Fibroblast of skin of right quadriceps (primary cell): ENCODE results near the gene DNAH1.
"Not testable (repeated sequence)": the region's sequence is repeated elsewhere in the genome, so short reads cannot be mapped to it uniquely, and the experiment has no call there.

Source experiments
- DNase-seq: peaks from one replicate; pipeline ENCODE4 v3.0.0-alpha.2; 2013

DNAH1 gene

DNA sequence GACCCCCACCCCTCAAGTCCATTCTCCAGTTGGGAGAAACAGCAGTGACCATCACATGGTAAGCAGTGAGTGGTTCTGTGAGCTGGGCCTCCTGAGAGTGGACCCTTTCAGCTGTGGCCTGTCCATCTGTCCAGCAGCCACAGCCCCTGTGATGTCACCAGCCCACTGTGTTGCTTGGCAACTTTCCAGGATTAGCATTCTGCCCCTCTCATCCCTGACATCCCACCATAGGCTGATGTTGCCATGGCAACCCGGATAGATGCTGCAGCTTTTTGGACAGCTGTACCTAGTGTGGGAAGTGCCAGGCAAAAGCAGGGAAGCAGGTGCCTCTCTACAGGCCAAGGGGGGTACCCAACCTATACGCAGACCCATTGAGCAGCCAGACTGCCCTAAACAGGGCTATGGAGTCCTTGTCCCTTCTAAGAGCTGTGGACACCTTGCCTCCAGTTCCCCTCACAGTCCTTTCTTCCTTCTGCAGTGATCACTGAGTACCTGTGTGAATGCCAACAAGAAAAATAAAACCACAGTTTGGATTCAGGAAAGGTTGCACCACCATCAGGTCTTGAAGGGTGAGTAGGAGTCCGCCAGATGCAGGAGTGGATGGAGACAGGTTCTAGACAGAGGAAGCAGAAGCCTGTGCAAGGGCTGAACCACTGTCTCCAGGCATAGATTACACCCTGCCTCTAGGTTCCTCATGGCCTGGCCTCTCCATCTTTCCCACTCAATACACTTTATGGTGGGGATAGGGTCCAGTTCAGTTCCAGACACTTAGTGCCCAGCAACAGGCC is at the start of gene DNAH1:
DNAH1 (plus strand) TSS at position 343 of the 788 bp plus-strand sequence. CDS start 6,124 bp downstream, outside the sequence.
- no peak for DNase-seq

DNA sequence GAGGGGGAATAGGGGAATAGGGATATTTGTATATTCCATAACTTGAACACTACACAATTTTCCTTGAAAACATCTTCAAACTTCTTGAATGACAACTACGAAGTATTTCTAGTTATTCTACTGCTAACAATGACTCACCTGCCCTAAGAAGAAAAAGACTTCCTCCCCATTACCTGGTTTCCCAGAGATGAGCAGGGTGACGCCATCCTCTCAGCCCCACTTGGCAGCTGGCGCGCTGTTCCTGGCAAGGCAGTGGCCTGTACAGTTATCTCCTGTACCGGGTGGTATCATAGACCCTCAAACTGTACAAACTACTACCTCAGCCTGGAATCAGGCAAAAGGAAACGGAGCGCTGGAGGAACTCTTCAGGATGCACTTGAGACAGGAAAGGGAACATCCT is 48.1 kb upstream of the DNAH1 start:
- no peak for DNase-seq

DNA sequence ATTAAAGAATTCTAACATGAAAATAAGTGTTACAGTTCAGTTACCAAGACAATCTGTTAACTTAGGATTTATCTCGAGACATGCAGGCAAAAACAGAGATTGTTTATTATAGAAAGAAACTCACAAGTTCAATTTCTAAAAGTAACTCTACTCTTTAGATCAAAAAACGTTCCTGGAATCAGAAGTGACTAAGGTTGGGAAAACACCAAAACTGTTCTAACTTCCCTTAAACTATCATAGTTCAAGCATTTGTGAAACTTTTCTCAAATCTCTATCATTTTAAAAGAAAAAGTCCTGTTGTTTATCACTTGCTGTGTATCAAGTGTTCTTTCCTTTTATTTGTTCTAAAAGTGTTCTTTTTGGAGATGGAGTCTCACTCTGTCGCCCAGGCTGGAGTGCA is 46.3 kb upstream of the DNAH1 start:
- no peak for DNase-seq

DNA sequence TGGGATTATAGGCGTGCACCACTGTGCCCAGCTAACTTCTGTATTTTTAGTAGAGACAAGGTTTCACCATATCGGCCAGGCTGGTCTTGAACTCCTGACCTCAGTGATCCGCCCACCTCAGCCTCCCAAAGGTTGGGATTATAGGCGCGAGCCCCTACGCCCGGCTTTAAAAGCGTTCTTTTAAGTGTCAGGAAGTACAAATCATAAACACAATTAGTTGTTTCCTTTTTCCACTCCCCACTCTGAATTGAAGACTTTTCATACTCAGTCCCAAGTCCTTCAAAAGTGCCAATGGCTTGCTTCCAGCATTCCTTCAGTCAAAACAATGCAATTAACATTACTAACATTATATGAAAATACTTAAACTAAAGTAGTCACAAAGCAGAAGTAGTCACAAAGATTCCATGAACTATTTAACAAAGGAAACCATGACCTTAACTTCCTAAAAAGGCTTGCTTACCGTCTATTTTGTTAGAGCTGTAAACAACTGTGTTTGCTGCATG is 45.8 kb upstream of the DNAH1 start:
- DNase-seq: no peak

DNA sequence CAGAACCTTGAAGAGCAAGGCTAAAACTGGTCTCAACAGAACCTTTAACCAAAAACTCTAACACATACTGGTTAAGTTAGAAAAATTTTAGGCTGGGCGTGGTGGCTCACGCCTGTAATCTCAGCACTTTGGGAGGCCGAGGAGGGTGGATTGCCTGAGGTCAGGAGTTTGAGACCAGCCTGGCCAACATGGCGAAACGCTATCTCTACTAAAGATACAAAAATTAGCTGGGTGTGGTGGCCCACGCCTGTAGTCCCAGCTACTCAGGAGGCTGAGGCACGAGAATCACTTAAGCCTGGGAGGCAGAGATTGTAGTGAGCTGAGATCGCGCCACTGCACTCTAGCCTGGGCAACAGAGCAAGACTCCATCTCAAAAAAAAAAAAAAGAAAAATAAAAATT is 43.9 kb upstream of the DNAH1 start:
- not testable (repeated sequence) for DNase-seq

DNA sequence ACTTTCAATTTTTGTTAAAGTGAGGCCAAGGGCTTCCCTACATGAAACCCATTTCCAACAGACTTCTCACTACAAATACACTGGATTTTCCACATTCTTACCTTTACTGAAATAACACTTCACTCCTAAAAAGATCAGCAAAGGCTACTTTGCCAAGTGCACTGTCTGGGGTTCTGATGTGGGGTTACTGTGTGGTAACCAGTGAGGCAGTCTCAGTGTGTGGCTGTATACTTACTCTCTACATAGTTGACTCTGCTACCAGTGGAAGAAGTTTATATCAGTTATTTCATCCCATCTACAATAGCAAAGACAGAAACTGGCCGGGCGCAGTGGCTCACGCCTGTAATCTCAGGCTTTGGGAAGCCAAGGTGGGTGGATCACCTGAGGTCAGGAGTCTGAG is 43.3 kb upstream of the DNAH1 start:
- no peak for DNase-seq

DNA sequence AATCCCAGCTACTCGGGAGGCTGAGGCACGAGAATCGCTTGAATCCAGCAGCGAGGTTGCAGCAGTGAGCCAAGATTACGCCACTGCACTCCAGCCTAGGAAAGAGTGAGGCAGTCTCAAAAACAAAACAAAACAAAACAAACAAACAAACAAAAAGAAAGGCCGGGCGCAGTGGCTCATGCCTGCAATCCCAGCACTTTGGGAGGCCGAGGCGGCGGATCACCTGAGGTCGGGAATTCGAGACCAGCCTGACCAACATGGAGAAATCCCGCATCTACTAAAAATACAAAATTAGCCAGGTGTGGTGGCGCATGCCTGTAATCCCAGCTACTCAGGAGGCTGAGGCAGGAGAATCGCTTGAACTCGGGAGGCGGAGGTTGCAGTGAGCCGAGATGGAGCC is 41.3 kb upstream of the DNAH1 start:
- not testable (repeated sequence) for DNase-seq

DNA sequence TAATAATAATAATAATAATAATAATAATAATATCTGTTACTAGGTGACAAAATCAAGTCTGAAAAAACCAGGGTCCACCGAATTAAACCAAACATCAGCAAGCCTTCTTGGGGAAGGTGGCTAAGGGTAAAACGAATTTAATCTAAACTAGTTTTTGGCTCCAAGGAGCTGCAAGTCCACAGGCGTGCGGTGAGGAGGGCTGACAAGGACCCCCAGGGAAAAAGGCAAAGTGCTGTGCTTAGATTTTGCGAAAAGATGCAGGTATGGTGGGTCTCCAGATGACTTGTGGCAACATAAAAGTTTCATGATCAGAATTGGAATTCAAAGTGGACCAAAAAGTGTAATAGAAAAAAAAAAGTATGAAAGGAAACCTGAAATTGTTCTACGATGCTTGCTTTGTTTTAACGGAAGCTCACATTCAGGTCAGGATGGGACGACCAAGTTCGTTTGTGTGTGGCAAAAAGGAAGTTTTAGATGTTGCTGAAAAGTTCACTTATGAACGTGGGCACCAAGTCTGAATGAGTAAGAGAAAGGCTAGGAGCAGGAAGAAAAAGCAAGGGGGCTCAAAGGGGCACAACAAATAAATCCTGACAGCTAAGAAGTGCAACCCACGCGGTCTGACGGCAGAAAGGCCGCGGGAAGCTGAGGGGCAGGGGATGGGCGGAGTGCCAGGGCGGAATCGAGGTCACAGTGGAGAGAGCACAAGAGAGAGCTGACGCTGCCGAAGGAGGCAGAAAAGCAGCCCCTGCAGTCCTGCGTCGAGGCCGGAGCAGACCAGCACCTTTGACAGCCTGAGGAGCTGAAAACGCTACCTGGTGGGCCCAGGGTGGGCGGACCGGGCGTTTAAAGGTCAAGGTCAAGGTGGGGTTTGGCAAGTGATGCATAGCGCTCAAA is 38.8 kb upstream of the DNAH1 start:
- peak; percentile 36 for DNase-seq

DNA sequence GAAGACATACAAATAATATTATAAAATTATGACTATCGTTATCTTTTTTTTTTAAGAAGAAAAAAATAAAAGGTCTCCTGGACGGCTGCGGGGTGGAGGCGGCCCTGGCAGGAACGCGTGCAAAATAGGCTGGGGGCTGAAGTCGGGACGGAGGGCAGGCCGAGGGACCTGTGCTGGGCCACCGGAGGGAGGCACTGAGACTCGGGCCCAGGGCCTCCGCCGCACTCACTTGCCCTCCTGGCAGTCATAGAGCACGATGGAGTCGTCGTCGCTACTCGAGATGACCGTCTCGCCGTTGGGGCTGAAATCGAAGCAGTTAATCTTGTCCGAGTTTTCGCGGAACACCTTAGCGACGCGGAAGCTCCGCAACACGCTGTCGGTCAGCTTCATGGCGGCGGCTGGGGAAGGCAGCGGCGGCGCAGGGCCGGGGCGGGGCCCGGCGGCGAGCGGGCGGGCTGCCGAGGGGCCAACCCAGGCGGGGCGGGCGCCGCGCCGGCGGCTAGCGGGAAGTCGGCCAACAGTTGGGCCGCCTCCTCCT is 38.1 kb upstream of the DNAH1 start:
- no peak for DNase-seq

DNA sequence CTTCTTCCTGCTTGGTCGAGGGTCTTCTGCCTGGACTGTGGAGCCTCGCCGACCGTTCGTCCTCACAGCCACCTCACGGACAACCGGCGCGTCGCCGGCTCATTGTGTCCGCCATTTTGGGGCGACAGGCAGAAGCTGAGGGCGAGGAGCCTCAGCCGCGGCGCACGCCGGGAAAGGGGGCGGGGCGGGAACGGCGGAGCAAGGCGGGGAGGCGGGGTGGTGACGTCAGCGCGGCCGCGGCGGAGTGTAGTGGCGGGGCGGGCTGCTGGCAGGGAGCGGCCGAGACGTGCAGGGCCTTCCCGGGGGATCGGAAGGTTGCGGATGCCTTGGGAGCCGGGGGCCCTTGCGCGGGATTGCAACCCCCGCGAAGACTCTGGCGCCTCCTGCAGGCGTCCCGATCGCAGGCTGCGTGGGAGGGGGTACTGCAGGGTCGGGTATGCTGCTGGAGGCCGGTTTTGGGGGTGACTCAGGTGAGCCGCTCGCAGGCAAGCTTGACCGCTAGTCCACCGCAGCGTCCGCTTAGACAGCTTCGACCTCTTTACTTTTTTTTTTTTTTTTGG is 37.5 kb upstream of the DNAH1 start, which contains the start of gene WDR82:
WDR82 (minus strand) TSS at position 140 of the 560 bp plus-strand sequence. CDS start 288 bp downstream, outside the sequence.
- DNase-seq: peak; percentile 93

DNA sequence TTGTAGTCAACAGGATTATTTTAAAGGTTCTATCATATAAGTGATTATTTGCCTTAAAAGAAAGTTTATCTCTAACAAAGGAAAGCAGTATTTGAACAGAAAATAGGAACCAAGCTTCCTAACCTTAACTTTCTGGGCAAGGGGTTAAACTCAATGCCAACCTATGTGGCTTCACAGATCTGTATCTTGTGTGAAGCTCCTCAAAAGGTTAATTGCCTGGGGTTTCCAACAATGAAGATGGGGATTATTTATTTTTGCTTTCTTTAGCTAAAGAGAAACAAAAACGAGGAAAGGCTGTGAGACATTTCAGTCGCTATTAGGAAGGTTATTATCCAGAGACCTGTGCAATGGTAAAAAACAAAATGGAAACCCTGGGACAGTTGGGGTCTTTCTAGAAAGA is 36.5 kb upstream of the DNAH1 start:
- DNase-seq: no peak

DNA sequence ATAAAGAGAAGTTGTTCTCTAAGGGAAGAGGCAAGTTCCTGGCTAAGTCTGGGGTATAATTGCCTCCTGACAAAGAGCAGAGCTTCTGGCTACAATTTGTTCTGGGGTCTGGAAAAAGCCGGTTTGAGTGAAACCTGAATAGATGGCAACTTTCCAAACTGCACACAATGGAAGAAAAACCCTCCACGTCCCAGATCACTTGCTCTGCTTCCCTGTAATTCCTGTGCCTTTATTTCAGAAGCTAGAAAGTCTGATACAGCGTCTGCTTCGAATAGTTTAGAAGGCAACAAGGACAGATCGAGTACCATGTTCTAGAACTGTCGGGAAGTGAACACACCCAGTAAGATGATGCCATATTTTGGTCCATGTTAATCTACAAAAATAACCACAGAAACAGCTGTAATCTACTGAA is 36.1 kb upstream of the DNAH1 start:
- peak; percentile 32 for DNase-seq

DNA sequence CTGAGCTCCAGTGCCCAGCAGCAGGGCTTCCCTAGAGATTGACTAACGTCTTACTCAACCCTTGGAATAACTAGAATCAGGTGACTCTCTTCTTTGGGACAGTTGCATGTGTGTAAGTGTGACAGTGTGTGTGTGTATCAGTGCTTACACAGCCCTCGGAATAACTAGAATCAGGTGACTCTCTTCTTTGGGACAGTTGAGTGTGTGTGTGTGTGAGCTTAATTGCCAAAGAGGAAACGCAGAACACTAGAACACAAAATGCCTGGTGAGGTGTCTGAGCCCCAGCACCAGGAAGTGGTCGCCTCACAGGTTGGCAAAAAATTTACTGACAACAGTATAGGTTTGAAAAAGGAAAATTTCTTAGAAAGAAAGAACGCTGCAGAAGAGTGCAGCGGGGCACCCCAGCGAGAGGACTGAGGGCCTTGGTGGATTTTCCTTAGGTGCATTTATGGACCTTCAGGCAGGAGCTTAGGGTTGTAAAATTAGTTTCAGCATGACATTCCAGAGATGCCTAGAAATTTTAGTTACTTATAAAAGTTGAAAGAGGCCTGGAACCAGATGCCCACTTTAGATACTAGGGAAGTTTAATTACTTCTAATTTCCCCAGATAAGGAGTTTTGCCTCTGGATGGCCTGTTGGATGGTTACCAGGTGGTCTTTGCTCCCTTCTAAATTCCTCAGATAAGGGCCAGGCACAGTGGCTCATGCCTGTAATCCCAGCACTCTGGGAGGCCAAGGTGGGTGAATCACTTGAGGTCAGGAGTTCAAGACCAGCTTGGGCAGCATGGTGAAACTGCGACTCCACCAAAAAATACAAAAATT is 33.9 kb upstream of the DNAH1 start:
- DNase-seq: no peak

DNA sequence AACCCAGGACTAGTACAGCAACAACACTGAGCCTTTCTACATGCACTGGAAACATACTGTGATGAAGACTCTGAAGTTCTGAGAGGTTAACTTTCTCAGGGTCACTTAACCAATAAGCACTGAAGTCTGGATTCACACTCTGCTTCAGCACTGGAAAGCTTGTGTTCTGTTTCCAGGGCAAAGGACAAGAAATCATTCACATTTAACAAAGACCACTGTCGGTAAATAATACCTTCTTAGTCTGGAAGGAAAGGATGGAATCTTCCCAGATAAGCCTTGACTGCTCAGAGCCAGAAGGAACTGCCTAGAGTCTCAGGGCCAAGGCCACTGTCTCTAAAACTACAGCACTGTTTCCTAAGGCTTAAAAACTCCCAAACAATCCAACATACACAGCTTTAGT is 32.8 kb upstream of the DNAH1 start:
- no peak for DNase-seq

DNA sequence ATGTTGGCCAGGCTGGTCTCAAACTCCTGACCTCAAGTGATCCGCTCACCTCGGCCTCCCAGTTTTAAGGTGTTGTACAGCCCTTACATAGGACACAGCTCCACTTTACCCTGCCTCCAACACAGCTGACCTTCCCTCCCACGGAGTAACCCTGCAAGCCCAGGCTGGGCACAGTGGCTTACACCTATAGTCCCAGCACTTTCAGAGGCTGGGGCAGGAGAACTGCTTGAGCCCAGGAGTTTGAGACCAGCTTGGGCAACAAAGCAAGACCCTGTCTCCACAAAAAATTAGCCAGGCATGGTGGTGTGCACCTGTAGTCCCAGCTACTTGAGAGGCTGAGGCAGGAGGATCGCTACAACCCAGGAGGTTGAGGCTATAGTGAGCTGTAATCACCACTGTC is 32.1 kb upstream of the DNAH1 start:
- DNase-seq: not testable (repeated sequence)

DNA sequence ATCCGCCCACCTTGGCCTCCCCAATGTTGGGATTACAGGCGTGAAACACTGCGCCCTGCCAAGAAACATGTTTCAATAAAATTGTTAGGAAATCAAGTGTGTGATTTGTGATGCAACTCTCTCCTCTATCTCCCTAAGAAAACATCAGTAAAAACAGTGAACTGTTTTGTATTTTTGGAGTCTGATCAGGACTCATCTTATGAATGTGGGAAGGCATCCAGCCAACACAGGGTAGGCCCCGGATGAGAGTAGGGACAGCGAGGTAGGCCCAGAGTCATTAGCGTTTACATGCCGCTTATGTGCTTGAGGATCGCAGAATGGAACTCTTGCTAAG is 29.4 kb upstream of the DNAH1 start:
- DNase-seq: no peak

DNA sequence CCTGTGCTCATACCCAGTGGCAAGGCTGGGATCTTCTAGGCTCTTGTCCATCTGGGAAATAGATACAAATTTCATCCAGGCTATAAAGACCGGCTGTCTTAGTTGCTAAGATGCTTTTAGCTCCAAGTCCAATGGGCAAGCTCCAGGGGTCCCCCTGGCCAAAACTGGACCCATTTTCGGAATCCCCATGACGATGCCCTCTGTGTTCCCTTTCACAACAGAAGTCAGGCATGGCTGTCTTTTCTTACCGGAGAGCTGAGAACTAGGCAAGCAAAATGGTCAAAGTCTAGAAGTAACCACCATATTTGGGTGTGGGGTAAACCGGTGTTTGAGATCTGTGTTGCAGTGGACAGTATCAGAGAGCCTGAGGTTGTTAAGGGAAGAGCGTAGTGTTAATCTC is 27.4 kb upstream of the DNAH1 start:
- no peak for DNase-seq

DNA sequence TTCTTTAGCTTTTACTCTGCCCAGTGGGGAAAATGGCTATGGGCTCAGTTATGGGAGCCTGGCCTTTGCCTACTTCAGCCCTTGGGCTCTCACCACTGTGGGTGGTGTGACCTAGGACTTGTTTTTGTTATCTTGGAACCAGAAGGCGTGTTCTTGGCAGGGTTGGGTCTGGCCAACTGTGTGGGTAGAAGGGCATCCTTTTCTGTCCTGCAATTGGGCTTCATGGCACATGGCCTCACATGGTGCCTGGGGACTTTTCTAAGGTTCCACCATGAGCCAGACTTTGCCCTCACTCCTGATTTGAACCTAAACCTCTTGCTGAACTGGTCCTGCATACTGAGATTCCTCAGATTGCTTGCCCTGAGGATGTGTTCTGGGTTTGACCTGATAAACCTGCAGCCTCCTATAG is 26.8 kb upstream of the DNAH1 start:
- DNase-seq: no peak

DNA sequence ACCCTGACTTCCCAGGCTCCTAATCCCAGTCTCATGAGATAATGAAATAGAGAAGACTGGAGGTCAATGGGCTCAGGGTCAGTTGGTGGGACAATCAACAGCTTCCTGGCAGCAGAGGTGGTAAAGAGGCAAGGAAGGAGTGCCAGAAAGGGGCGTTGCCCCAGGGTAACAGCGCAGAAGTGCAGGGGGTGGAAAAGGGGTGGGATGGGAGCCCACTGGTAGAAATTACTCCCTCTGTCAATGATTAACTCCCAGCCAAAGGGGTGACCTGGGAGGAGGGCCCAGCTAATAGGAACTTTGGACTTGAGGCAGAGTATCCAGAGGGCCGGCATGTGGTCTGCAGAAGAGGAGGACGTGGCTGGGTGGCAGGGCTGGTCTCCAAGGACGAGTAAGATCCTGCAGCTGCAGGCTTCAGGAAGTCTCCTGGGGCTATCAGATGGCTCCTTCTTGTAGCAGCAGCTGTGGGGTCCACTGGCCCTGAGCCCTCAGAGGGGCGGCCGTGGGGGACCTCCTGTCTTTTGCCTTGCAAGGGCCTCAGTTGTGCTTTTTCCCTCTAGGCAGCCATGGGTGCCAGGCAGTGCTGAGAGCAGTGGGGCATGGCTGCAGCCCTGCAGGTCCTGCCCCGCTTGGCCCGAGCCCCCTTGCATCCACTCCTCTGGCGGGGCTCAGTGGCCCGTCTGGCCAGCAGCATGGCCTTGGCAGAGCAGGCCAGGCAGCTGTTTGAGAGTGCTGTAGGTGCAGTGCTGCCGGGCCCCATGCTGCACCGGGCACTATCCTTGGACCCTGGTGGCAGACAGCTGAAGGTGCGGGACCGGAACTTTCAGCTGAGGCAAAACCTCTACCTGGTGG is 26.1 kb upstream of the DNAH1 start:
- no peak for DNase-seq

DNA sequence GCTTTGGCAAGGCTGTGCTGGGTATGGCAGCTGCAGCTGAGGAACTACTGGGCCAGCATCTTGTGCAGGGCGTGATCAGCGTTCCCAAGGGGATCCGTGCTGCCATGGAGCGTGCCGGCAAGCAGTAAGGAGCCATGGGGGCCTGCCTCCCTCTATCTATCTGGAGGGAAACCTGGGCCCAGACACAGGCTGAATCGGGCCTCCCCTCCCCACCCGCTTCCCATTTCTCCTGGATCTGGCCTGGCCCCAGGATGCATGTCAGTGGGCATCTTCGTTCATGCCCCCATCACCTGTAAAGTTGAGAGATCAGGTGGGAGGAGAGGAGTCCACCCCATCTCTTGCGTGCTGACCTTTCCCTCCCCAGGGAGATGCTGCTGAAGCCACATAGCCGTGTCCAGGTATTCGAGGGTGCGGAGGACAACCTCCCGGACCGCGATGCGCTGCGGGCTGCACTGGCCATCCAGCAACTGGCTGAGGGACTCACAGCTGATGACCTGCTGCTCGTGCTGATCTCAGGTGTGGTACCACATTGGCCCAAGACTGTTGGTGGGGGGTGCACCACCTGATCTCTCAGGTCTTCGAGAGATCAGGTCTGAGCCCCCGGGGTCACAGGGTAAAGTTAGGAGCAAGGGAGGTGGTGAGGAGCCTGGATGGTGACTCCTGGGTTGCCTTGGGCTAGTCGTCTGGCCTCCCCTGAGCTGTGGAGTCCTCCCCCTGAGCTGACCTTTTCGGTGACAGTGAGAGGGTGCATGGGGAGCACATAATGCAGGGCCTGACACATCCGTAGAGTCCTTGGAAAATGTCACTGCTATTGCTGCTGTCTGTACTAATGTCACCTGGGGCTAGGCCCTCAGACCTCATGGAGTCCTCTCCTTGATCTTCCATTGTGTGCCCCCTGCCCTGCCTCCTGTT is 25.3 kb upstream of the DNAH1 start:
- no peak for DNase-seq
